ENCODE measurements around the gene RSRC1.

DNA sequence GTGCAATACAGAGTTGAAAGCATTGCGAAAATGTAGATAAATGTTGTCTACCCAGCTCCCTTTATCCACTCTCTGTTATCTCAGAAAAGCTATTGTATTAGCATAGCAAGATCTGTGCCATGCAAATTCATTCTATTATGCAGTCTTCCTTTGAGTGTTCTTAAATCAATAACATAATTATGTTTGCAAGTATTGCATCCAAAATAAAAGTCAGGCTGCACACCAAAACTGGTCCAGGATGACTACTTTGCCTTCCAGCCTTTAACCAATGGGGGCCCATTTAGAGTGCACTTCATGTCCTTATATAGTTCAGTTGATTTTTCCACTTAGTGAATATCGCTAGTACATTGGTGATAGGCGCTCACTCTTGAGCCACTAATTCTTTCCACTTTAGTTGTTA, 353.7 kb downstream of the RSRC1 start:
- TF ChIP-seq, protein P1, sequence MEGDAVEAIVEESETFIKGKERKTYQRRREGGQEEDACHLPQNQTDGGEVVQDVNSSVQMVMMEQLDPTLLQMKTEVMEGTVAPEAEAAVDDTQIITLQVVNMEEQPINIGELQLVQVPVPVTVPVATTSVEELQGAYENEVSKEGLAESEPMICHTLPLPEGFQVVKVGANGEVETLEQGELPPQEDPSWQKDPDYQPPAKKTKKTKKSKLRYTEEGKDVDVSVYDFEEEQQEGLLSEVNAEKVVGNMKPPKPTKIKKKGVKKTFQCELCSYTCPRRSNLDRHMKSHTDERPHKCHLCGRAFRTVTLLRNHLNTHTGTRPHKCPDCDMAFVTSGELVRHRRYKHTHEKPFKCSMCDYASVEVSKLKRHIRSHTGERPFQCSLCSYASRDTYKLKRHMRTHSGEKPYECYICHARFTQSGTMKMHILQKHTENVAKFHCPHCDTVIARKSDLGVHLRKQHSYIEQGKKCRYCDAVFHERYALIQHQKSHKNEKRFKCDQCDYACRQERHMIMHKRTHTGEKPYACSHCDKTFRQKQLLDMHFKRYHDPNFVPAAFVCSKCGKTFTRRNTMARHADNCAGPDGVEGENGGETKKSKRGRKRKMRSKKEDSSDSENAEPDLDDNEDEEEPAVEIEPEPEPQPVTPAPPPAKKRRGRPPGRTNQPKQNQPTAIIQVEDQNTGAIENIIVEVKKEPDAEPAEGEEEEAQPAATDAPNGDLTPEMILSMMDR (IDR thresholded peaks at IDR 0.05) = no peak
- TF ChIP-seq EZH2phosphoT487 (IDR thresholded peaks at IDR 0.05) (no peak), EZH2 (IDR thresholded peaks at IDR 0.05) (no peak)

Data from neural progenitor cell (in vitro differentiated cells).